GM19023 (cell line): ENCODE data around the gene DELE1.

ENCODE experiments used
- ATAC-seq: cut with Tn5 transposase; IDR thresholded peaks from one replicate; pipeline ENCODE4 v1.9.1; 2021; ENCODE audit warnings: mild to moderate bottlenecking, moderate library complexity; ENCODE audit not compliant: unreplicated experiment

The DELE1 gene

GRCh38 chr5:141923448-141924313 is at the start of gene DELE1:
DELE1 (plus strand) TSS chr5:141923871; CDS start chr5:141923942, 71 bp downstream.
- peak; percentile 99 for ATAC-seq

- no peak for ATAC-seq
Measured at GRCh38 chr5:141873933-141874261, 49.8 kb upstream of the DELE1 start.

GRCh38 chr5:141874262-141874964 is 49.3 kb upstream of the DELE1 start:
- ATAC-seq = no peak

GRCh38 chr5:141875022-141875740 is 48.5 kb upstream of the DELE1 start:
- ATAC-seq = no peak

- no peak for ATAC-seq
Measured at GRCh38 chr5:141875795-141876627, 47.7 kb upstream of the DELE1 start.

- no peak for ATAC-seq
Measured at GRCh38 chr5:141876628-141877355, 46.9 kb upstream of the DELE1 start.

- ATAC-seq = no peak
Measured at GRCh38 chr5:141877356-141878185, 46.1 kb upstream of the DELE1 start.

GRCh38 chr5:141878186-141878710 is 45.4 kb upstream of the DELE1 start, which contains the start of gene PCDH1:
PCDH1 (minus strand) TSS chr5:141878410; CDS start chr5:141878262, 148 bp downstream.
- ATAC-seq = no peak

GRCh38 chr5:141878711-141879425 is 44.8 kb upstream of the DELE1 start:
- peak; percentile 90 for ATAC-seq

GRCh38 chr5:141879426-141879759 is 44.3 kb upstream of the DELE1 start:
- no peak for ATAC-seq

- ATAC-seq = no peak
Measured at GRCh38 chr5:141879941-141880738, 43.5 kb upstream of the DELE1 start.

- ATAC-seq = no peak
Measured at GRCh38 chr5:141880961-141881801, 42.5 kb upstream of the DELE1 start.

- no peak for ATAC-seq
Measured at GRCh38 chr5:141881886-141882285, 41.8 kb upstream of the DELE1 start.

GRCh38 chr5:141882594-141883183 is 41.0 kb upstream of the DELE1 start:
- ATAC-seq = no peak

GRCh38 chr5:141883184-141883891 is 40.3 kb upstream of the DELE1 start:
- ATAC-seq = no peak
